Eye (tissue), 1 donor: ENCODE results near the gene AKNAD1.
"Not testable (repeated sequence)": the region's sequence is repeated elsewhere in the genome, so short reads cannot be mapped to it uniquely, and the experiment has no call there.

Source experiments
- DNase-seq: peaks from one replicate; pipeline ENCODE4 v3.0.0-alpha.2; 2015

The AKNAD1 gene

GRCh38 chr1:108829498-108829916 lies 27.4 kb downstream of the AKNAD1 start:
- DNase-seq = no peak

- peak; percentile 92 for DNase-seq
These were observed 28.6 kb downstream of the AKNAD1 start for GRCh38 chr1:108828074-108828961.

GRCh38 chr1:108826081-108826635 lies 30.7 kb downstream of the AKNAD1 start:
- no peak for DNase-seq

- no peak for DNase-seq
These were observed 32.8 kb downstream of the AKNAD1 start for GRCh38 chr1:108824051-108824450.

- DNase-seq = no peak
These were observed 33.3 kb downstream of the AKNAD1 start for GRCh38 chr1:108823632-108824031.

- DNase-seq = no peak
These were observed 37.0 kb downstream of the AKNAD1 start for GRCh38 chr1:108819878-108820277.

- DNase-seq = no peak
These were observed 39.1 kb downstream of the AKNAD1 start for GRCh38 chr1:108817811-108818210.

GRCh38 chr1:108817016-108817415 lies 39.9 kb downstream of the AKNAD1 start:
- DNase-seq = no peak

- peak; percentile 92 for DNase-seq
These were observed 40.6 kb downstream of the AKNAD1 start for GRCh38 chr1:108816049-108816893.

- no peak for DNase-seq
These were observed 41.3 kb downstream of the AKNAD1 start for GRCh38 chr1:108815566-108815965.

GRCh38 chr1:108814343-108815125 lies 42.4 kb downstream of the AKNAD1 start:
- peak; percentile 12 for DNase-seq

GRCh38 chr1:108813326-108813725 lies 43.6 kb downstream of the AKNAD1 start:
- DNase-seq = no peak

GRCh38 chr1:108811611-108812010 lies 45.3 kb downstream of the AKNAD1 start:
- no peak for DNase-seq

- no peak for DNase-seq
These were observed 48.5 kb downstream of the AKNAD1 start for GRCh38 chr1:108808438-108808837.

GRCh38 chr1:108803548-108803947 lies 53.3 kb downstream of the AKNAD1 start:
- no peak for DNase-seq

- DNase-seq = no peak
These were observed 55.8 kb downstream of the AKNAD1 start for GRCh38 chr1:108801101-108801500.

GRCh38 chr1:108799001-108799400 lies 57.9 kb downstream of the AKNAD1 start:
- DNase-seq = no peak

GRCh38 chr1:108792420-108792819 lies 64.5 kb downstream of the AKNAD1 start:
- DNase-seq = no peak

GRCh38 chr1:108791790-108792189 lies 65.1 kb downstream of the AKNAD1 start:
- no peak for DNase-seq

GRCh38 chr1:108785880-108786279 lies 71.0 kb downstream of the AKNAD1 start:
- no peak for DNase-seq

- no peak for DNase-seq
These were observed 71.6 kb downstream of the AKNAD1 start for GRCh38 chr1:108785264-108785663.

GRCh38 chr1:108781575-108781944 lies 75.3 kb downstream of the AKNAD1 start:
- DNase-seq = not testable (repeated sequence)
